Measurements from ENCODE around the gene DAGLB.
A peak's percentile ranks its signal among the peaks of the same experiment; 100 is the strongest.
"Not testable (repeated sequence)": the region's sequence is repeated elsewhere in the genome, so short reads cannot be mapped to it uniquely, and the experiment has no call there.

The DAGLB gene, protein sequence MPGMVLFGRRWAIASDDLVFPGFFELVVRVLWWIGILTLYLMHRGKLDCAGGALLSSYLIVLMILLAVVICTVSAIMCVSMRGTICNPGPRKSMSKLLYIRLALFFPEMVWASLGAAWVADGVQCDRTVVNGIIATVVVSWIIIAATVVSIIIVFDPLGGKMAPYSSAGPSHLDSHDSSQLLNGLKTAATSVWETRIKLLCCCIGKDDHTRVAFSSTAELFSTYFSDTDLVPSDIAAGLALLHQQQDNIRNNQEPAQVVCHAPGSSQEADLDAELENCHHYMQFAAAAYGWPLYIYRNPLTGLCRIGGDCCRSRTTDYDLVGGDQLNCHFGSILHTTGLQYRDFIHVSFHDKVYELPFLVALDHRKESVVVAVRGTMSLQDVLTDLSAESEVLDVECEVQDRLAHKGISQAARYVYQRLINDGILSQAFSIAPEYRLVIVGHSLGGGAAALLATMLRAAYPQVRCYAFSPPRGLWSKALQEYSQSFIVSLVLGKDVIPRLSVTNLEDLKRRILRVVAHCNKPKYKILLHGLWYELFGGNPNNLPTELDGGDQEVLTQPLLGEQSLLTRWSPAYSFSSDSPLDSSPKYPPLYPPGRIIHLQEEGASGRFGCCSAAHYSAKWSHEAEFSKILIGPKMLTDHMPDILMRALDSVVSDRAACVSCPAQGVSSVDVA

DNA sequence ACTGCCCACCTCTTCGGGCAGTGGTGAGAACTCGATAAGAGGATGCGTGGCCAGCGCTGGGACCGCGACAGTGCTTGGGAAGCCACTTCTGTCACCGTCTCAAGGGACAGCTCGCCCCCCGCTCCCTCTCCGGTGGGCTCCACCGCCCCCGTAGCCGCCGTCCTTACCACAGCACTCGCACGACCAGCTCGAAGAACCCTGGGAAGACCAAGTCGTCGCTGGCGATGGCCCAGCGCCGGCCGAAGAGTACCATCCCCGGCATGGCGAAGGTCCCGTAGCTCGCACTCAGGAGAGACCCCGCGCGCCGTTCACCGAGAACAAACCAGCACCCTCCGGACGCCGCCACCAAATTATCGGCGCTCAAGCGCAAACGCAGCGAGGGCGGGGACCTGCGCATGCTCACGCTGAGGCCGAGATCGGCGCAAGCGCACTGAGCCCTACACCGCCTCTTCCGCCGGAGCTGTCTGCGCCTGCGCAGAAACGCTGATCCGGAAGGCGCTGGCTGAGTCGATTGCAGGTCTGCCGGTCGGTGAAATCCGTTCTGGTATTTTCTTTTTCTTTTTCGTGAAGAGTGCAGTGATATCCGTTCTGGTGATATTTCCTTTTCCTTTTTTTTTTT lies at the start of gene DAGLB:
Gene DAGLB, minus strand, starts transcription at position 374 of the 619 bp plus-strand sequence. Its CDS starts 112 bp downstream, at position 262.
- peak; percentile 39 to 94 (median 84) for DNase-seq

DNA sequence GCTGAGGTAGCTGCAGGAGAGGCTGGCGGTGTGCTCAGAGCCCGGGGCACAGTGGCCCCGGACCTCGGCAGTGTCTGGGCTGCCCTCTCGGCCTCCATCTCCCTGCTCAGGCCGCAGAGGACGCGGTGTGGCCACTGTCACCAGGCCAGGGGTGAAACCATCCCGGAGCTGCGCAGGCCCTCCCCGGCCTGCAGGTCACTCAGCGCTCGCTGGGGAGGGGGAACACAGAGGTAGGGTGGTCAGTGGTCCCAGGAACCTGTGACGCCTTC lies 49.8 kb upstream of the DAGLB start:
- DNase-seq = no peak

DNA sequence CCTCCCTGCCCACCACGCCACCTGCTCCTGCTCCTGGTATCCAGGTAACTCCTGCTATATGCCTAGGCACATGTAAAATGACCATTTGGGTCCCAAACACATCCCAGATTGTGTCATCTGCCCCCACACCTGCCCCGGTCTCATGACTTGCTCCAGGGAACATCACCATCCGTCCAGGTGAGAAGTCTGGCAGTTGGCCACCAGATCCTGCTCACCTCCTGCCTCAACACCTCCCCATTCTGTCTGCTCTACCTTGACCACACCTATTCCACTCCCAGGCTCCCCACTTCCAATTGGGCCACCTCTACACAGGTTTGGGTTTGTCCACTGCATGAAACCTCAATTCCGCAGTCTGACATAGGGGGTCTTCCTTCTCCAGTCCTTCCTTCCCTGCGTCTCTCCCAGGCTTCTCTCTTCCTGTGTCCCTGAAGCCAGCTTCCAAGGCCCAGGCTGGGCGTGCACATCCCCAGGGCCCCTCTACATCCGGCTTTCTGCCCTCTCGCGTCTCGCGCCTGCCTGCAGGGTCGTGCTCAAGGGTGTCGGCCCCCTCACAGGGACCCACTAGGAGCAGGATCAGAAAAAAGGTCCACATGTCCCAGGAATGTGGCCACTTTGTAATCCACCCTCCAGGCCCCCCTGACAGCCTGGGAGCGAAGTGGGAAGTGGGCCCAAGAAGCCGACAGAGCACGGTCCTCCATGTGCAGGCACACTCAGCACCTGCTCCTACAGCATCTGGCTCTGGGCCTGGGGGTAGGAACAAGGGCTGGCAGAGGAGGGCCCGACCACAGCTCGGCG lies 49.3 kb upstream of the DAGLB start:
- no peak for DNase-seq

GRCh38 chr7:6495597-6496262 lies 48.0 kb upstream of the DAGLB start:
- no peak for DNase-seq

GRCh38 chr7:6494365-6494764 lies 46.6 kb upstream of the DAGLB start:
- no peak for DNase-seq

GRCh38 chr7:6491194-6491593 lies 43.4 kb upstream of the DAGLB start:
- no peak for DNase-seq

GRCh38 chr7:6489612-6490011 lies 41.9 kb upstream of the DAGLB start:
- DNase-seq = no peak

DNA sequence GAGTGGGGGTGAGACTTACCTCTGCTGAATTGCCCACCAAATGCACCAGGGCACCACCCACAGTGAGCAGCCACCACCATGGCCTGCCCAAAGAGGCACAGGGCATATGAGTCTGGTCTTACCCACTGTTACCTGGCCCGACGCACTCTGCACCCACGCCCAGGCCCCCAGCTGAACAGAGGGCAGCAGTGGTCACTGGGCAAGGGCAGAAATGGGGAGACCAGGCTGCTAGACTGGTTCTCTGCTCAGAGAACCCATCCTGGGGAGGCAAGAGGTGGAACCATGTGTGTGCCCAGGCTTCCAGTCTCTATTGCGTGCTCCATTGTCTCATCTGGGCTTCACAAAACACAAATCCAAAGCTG lies 39.4 kb upstream of the DAGLB start:
- no peak for DNase-seq

GRCh38 chr7:6486438-6487183 lies 38.9 kb upstream of the DAGLB start:
- no peak for DNase-seq

GRCh38 chr7:6482743-6483119 lies 35.0 kb upstream of the DAGLB start:
- no peak for DNase-seq

GRCh38 chr7:6482307-6482706 lies 34.6 kb upstream of the DAGLB start:
- no peak for DNase-seq

DNA sequence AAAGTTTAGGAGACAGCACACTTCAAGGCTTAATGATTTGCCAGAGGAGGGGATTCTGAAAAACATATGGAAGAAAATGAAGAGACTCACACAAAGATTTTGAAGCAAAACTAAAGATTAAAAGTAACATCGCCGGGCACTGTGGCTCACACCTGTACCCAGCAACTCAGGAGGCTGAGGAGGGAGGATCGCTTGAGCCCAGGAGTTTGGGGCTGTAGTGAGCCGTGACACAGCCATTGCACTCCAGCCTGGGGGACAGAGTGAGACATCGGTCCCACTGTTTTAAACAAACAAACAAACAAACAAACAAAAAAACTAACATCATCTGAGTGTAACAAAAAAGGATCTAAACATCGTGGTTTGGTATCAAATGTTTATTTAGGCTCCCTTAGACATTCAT lies 33.7 kb upstream of the DAGLB start:
- DNase-seq = no peak

DNA sequence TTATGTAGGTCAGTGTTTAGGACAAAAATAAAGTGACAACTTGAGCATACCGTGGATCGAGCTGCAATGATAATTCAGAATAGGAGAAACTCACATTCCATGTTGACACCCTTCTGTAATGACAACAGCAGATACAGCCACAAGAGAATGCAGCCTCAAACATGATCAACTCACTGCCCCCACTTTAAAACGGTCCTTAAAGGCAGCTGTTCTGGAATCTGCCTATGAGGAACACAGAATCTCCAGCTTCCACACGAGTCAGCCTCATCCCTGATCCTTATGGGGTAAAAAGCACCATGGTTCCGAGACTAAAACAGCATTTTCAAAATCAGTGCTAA lies 32.5 kb upstream of the DAGLB start:
- DNase-seq = no peak

- DNase-seq = no peak
Measured at GRCh38 chr7:6479067-6479466, 31.3 kb upstream of the DAGLB start.

DNA sequence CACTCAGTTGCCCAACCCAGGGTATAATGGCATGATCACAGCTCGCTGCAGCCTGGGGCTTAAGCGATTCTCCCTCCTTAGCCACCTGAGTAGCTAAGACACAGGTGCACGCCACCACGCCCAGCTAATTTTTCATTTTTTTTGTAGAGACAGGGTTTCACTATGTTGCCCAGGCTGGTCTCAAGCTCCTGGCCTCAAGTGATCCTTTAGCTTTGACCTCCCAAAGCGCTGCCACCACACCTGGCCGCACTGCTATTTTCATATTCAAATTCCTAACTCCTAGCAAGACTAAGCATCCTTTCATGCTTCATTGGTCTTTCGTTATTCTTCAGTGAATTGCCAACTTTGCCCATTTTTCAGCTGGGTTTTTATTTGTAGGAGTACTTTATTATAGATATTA lies 30.4 kb upstream of the DAGLB start:
- no peak for DNase-seq

DNA sequence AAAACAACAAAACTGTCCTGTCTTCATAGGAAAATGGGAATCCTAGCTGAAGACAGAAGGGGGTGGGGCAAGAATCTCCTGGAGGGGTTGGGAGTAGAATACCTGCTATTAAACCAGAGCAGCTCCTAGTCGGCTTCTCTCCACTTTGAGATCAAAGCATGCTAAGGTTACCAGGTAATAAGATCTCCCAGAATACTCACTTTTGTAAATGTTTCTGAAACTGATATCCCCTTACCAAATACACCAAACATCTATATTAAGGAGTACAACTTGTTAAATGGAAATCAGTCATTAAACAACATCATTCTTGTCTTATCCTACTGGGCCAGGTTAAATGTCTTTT lies 29.5 kb upstream of the DAGLB start:
- no peak for DNase-seq

GRCh38 chr7:6476596-6477317 lies 29.0 kb upstream of the DAGLB start:
- peak in 1 of 14 donors; percentile 1 for DNase-seq

- DNase-seq = no peak
Measured at GRCh38 chr7:6475433-6476186, 27.9 kb upstream of the DAGLB start.

GRCh38 chr7:6465862-6466261 lies 18.1 kb upstream of the DAGLB start:
- DNase-seq = no peak

GRCh38 chr7:6463609-6464008 lies 15.9 kb upstream of the DAGLB start:
- not testable (repeated sequence) for DNase-seq

Data from C1 segment of cervical spinal cord (tissue), 14 donors.